Inferior parietal cortex (tissue), 1 donor: ENCODE measurements around the gene LCN12.

Experiments used
- DNase-seq: peaks from one replicate; pipeline ENCODE4 v3.0.0-alpha.2; 2016; ENCODE audit errors: extremely low spot score

The LCN12 gene

DNA sequence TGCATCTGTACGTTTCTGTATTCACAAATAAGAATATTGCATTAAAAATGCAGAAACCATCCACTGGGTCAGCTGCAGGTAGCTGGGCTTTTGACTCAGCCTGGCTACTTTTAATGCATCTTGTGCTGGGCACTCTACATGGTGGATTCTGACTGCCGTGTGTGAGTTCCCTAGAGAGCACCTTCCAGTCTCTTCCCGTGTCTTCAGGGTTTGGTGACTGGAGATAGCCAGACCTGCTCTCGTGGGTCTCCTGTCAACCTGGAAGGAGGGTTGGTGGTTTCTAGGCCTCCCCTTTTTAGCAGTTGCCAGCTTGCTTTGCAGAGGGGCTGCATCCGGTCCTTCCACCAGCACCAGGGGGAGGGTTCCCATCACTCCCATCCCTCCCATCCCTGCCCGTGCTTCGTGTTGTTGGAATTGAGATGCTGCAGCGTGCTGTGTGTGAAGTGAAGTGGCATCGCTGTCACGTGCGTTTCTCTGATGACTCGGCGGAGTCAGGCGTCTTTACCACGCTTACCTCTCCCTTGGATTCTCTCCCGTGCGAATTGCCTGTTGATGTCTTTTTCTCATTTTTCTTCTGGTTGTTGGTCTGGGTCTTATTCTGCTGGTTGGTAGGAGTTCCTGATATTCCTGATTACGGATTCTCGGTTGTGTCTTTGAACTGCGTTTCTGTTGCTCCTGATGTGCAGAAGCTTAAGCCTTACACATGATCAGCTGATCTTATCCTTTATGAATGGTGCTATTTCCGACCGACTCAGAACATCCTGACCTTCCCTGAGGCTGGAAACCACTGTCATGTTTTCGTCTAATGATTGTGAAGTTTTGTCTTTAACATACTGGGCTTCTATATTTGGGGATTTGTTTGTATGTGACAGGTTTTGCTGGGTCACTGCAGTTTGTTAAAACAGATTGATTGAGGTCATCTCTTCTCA lies 24.5 kb upstream of the LCN12 start:
- peak; percentile 43 for DNase-seq

DNA sequence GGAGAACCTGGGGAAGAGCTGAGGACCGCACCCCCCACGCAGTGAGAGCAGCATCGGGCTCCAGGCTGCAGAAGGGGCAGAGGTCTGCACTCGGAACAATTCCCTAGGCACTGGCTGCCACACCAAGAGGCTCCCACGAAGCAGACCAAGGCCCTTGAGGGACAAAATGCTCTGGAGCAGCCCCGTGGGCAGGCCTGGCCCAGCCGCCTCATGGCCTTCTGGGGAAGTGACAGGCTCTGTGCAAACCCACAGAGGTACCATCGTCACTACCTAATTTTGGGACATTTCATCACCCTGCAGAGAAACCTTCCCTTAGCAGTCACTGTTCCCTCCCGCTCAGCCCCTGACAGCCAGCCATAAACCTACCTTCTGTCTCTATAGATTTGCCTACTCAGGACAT lies 23.5 kb upstream of the LCN12 start:
- DNase-seq, result no peak

DNA sequence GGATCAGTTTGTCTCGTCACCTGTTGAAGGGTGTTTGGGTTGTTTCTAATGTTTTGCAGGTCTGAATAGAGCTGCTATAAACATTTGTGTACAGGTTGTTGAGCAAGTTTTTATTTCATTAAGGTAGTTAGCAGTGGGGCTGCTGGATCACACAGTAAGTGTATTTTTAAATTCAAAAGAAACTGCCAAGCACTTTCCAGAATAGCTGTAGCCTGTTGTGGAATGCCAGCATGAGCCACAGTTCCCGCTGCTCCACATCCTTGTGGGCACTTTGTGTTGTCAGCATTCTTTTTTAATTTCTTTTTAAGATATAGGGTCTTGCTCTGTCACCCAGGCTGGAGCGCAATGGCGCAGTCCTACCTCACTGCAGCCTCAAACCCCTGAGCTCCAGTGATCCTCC lies 22.1 kb upstream of the LCN12 start:
- no peak for DNase-seq

DNA sequence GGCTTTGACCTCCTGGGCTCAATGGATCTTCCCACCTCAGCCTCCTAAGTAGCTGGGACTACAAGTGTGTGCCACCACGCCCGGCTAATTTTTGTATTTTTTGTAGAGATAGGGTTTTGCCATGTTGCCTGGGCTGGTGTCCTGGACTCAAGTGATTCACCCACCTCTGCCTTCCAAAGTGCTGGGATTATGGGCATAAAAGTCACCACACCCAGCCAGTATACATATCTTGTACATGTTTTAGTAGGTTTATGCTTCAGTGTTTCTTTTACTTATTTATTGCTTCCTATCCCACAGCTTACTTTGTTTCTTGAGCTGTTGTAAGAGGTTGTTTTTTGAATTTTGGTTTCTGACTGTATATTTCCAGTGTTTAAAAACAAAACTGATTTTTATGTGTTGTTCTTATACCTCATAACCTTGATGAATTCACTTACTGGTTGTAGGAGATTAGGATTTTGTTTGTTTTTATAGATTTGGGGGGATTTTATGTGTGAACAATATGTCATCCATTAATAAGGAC lies 20.4 kb upstream of the LCN12 start:
- no peak for DNase-seq

DNA sequence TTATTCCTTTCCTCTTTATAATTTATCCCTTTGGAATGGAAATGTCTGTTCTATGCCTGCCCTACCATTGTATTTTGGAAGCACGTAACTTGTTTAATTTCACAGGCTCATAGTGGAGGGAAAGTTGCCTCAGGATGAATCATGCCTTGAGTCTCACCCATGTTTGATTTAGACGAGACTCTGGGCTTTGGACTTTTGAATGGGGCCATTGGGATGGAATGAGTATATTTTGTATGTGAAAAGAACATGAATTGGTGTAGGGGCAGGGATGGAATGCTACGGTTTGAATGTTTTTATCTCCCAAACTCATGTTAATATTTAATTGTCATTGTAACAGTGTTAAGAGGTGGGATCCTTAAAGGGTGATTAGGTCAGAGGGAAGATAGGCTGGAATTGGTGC lies 17.8 kb upstream of the LCN12 start:
- DNase-seq, result no peak

DNA sequence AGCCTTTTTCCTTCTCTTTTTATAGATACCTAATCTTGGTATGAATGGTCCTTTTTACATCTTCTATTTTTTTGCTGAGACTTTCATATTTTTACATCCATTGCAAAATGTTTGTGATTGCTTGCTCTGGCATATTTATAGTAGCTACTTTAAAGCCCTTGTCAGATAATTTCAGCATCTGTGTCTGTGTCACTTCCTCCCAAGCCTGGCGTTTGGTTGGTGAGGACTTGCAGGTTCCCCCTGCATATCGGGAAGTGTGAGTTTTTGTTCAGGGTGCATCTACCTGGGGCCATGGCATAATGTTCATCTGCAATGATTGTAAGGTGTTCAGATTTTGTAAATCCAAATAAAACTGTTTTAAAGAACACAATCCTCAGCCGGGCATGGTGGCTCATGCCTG lies 16.4 kb upstream of the LCN12 start:
- DNase-seq, result no peak

DNA sequence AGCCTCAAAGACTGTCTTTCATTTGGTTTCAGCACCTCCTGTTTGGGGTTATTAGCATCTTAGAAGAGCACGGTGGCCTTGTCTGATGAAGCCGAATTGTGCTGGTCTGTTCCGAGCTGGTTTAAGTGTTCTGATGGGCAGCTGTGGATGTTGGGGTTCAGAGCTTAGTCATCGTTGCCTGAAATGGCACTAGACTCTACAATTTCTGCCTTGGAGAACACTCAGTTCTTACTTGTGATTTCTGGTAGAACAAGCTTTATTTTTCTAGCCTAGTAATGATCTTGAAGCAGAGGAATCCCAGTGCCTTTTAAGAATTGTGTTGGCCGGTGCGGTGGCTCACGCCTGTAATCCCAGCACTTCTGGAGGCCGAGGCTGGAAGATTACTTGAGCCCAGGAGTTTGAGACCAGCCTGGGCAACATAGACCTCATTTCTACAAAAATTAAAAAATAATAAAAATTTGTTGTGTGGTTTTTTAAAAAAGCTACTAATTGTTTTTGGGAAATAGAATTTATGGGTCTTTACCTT lies 15.4 kb upstream of the LCN12 start:
- DNase-seq, result peak; percentile 47

DNA sequence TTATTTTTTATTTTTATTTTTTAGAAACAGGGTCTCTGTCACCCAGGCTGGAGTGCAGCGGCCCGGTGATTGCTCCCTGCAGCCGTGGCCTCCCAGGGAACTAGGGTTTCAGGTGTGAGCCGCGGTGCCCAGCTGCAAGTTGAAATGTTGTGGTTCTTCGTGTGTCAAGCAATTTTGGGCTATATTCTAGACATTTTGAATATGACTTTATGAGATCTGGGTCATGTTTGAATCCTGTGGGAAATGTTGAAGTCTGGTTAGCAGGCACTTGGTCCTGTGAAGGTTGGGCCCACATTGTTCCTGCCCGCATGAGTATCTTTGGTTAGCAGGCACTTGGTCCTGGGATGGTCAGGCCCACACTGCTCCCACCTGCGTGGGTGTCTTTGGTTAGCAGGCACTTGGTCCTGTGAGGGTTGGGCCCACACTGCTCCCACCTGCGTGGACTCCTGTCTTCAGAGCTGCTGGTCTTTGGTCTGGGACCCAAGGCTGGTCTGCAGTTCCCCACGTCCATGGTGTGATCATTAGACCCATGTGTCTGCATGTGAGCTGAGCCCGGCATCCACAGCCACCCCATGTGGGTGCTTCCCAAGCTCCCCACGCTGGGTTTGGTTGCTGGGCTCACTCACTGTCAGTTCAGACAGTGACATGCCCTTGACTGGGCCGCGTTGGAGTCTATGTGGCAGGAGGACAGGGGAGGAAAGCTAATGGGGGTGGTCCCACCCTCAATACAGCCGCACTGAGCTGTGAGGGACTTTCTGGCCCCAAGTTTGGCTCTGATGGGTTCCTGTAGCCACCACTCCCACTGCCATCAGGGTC lies 14.7 kb upstream of the LCN12 start:
- DNase-seq, result no peak

DNA sequence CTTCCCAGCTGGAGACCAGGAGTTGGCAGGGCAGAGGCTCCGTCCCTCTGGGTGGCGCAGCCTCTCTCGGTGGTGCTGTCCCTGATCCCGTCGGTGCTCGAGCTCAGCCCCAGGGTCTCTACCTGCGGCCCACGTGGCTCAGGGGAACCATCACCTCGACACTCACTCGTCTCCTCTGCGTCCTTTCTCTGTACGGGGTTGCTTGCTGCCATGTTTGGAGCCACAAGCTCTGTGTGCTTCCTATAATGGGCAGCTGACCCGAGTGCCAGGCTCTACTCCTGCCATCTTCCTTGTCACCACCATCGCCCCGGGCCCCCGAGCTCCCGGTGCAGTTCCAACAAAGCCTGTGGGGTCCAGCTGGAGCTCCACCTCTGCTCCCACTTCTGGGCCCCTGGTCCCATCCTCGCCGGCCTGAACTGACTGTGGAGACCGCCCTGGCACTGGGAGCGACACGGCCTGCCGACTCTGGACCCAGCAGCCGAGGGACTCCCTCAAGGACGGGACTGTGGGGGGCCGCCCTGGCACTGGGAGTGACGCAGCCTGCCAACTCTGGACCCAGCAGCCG lies 12.6 kb upstream of the LCN12 start:
- DNase-seq, result no peak

DNA sequence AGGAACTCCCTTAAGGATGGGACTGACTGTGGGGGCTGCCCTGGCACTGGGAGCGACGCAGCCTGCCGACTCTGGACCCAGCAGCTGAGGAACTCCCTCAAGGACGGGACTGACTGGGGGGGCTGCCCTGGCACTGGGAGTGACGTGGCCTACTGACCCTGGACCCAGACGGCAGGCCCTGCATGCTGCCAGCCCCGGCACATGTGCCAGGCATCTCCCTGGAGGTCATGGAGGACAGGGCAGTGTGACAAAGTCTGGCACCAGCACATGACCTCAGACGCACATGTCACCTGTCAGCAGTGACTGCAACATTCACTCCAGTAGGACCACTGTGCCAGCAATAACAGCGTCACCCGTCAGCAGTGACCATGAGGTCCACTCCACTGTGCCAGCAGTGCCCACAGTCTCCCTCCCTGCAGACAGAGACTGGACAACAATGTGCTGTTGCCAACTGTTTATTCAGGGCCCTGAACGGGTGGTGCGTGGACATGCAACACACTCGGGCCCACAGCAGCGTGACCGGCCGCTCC lies 12.0 kb upstream of the LCN12 start:
- no peak for DNase-seq

DNA sequence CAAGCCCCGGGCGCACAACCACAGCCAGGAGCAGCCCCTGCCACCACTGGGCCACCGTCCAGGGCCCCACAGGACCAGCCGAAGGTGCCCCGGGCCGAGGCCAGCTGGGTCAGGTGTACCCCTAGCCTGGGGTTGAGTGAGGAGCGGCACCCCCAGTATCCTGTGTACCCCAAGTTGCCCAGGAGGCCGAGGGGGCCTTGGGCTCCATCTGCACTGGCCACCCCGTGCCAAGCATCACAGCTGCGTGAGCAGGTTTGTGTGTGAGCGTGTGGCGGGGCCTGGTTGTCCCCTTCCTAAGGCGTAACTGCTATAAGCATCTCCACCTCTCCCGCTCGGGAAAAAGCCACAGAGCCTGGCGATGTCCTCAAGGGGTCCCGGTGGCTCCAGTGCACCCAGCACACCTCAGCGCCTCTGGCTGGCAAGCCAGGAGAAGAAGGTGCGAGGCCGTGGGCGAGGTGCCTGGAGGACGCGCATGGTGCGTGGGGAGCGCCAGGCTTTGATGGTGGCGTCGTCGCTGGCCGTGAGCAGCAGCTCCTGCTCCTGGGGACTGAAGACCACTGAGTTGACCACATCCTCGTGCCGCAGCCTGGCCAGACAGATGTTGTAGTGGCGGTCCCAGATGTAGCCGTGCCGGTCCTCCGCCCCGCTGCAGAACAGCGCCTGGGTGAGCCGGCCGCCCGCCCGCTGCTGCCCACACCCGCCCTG lies 11.4 kb upstream of the LCN12 start:
- DNase-seq, result no peak

DNA sequence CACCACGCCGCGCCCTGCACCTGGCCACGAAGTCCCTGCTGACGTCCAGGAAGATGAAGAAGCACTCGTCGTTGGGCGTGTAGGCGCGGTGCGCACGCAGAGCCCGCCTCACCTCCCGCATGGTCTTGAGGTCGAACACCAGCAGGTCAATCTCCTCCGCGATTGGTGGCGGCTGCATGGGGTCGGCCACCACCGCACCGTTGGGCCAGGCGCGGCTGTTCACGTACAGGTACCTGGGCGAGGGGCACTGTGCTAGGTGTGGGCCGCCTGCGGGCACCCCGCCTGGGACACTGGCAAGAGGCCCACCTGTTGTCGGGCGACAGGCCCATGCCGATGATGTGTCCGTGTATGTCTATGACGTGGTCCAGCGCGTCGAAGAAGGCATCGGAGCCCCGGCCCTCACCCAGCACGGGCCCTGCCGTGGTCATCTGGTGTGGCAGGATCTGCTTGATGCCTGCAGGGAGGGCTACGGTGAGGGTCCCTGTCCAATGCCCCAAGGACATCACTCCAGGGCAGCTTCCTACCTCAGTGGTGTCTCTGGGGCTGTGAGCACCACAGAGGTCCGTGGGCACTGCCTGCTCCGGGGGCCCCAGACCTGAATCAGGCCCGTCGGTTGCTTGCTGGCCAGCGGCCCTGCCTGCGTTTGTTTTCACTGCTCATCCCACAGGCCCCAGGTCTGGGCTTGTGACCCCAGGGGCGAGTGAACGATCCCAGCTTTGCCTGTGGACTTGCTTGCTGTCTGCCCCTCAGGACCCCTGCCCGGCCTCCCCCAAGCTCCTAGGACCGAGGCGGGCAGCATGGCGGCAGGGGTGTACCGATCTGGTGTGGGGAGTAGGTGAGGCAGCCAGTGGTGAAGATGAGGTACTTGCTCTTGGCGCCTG lies 10.6 kb upstream of the LCN12 start:
- no peak for DNase-seq

DNA sequence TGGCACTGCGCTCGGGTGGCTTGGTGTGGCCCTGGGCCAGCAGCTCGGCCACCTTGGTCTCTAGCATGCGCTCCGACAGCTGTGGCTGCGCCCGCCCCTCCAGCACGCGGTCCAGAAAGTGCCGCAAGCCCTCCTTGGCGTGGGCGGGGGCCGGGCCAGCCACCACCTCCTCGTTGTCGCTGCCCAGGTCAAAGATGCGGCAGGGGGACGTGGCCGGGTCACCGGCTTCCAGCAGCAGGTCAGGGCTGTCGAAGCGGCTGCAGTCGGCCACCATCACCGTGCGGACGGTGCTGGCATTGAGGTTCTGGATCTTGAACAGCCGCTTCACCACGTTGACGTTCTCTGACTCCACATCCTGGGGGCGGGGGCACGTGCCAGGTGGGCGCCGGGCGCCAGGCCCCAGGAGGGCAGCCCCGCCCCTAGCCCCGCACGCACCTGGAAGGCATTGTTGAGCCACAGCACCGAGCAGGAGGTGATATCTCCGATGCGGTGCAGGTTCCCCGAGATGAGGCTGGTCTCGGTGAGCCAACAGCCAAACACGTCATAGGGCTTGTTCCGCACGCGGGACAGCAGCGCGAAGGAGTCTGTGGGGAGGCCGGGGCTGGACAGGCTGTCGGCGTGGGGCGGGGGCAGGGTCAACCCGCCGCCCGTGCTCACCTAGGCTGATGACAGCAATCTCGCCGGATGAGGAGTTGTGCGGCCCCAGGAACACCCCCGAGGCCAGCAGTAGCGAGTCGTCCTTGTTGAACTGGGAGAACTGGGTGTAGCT lies 9.8 kb upstream of the LCN12 start:
- DNase-seq, result no peak

DNA sequence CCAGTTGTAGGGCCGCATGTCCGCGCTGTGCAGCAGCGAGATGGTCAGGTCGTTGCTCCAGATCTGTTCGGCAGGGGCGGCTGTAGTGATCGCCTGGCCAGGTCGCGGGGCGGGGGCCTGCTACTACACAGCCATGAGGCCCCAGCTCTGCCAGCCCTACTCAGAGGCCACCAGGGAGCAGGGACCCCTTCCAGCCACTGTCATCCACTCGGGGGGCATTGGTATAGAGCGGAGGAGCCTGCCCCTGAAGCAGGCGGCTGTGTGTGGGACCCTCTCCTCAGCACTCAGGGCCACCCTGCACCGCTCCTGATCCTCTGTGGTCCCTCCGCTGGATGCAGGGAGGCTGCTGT lies 9.2 kb upstream of the LCN12 start:
- no peak for DNase-seq

DNA sequence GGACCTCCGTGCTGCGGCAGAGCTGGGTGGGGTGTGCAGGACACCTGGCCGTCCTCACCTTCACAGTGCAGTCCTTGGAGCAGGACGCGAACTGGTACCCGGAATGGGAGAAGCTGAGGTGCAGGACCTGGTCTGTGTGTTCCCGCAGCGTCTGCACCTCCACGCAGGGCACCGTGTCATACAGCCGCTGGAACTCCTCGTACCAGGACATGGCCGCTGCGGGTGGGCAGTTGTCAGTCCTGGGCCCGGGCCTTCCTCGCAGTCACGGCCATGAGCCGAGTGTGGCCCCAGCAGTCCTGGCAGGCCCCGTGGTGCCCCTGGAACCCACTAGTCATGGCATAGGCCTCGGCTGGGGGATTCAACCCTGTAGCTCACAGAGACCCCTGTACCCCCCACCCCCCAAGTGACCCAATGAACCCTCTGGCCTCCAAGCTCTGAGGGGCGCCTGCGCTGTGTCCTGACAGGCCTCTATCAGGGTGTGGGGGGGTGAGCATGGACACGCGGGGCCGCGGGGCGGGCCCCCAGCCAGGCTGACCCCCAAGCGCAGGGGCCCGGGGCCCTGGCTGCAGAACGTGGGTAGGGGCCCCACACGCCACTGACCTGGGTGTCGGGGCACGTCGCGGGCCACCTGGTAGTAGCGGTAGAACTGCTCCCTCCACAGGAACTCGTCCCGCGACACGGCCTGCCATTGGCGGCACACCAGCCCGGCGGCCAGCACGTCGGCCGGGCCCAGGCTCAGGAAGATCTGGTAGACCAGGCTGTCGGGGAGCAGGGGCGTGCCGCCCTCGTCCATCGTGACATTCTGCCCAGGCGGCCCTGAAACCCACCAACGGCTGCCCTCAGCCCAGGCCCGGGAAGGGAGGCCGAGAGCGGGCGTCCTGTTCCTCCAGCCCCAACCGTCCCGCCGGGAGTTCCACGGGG lies 8.5 kb upstream of the LCN12 start:
- no peak for DNase-seq

DNA sequence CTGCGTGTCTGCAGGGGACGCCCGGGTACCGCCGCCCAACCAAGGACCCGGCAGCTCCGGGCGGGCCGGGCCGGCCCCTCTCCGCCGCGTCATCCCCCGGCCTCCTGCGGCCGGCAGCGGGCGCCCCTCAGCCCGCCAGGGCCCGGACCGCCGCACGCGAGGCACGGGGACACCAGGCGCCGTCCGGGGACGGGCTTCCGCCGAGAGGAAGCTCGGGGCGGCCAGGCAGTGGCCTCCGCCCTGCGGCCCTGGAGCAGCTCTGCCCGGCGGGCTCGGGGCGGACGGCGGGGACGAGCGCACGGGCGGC lies 7.9 kb upstream of the LCN12 start:
- no peak for DNase-seq

DNA sequence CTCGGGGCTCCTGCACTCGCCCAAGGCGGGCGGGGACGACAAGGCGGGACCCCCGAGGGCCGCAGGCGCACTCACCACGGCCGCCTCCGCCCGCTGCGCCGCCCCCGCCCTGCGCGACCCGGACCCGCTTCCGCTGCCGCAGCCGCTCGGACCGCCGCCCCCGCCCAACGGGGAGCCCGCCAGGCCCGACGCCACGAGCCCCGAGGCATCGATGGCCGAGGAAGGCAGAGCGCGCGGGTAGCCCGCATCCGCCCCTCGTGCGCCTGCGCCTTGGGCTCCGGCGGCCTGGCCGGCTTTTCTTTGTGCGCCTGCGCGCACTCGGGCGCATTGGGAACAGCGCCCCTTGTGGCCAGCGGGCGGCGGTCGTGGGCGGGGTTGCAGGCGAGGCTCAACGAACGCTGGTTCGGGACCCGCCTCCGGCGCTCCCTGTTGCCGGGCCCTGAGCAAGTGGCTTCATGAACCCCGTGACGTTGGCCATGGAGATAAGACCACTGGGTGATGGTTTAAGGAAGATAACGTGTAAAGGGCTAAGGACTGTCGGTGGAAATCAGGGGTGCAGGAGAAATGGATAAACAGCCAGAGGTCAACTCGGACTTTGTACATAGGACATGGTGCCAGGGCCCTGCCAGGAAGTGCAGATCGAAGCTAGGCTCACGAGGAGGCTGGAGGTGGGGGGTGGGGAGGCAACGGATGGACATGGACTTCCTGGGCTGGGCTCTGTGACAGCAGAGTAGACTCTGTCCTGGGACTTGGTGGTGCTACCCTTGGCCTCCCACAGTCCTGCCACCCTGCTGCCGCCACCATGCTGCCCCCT lies 7.3 kb upstream of the LCN12 start, which contains the start of the genes C8G and FBXW5:
Gene C8G, plus strand, starts transcription at position 725 of the 814 bp plus-strand sequence. Its CDS starts 78 bp downstream, at position 803.
Gene FBXW5, minus strand, starts transcription at position 220 of the 814 bp plus-strand sequence. CDS start 655 bp downstream, outside the sequence.
- peak; percentile 94 for DNase-seq
